ENCODE measurements around the gene CUL5.

Gene CUL5

DNA sequence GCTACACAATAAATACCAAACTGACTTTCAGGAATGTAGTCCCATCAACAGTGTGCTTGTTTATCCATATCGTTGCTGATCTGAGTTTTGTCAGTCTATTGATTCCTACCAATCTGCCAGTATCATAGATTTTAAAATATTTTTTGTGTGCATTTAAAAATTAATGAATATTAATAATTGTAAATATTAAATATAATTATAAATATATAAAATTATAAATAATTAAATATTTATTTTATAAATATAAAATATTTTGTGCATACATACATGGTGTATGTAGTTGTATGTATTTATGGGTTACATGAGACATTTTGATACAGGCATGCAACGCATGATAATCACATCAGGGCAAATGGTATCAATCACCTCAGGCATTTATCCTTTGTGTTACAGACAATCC is 53.6 kb downstream of the CUL5 start:
- TF ChIP-seq, protein P1, sequence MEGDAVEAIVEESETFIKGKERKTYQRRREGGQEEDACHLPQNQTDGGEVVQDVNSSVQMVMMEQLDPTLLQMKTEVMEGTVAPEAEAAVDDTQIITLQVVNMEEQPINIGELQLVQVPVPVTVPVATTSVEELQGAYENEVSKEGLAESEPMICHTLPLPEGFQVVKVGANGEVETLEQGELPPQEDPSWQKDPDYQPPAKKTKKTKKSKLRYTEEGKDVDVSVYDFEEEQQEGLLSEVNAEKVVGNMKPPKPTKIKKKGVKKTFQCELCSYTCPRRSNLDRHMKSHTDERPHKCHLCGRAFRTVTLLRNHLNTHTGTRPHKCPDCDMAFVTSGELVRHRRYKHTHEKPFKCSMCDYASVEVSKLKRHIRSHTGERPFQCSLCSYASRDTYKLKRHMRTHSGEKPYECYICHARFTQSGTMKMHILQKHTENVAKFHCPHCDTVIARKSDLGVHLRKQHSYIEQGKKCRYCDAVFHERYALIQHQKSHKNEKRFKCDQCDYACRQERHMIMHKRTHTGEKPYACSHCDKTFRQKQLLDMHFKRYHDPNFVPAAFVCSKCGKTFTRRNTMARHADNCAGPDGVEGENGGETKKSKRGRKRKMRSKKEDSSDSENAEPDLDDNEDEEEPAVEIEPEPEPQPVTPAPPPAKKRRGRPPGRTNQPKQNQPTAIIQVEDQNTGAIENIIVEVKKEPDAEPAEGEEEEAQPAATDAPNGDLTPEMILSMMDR (IDR thresholded peaks at IDR 0.05; ENCODE audit: low read length) = no peak
- TF ChIP-seq EZH2 (IDR thresholded peaks at IDR 0.05; ENCODE audit: borderline replicate concordance, low read length) = no peak
- Histone ChIP-seq H3K9me3 (ENCODE audit: low read length) (no peaks in the 10 kb centered on the region), H3K4me3 (ENCODE audit: low read depth, low read length, poor library complexity, severe bottlenecking) (no peak overlapping the region), H2AFZ (ENCODE audit: low read length) (no peak overlapping the region), H3K9me2 (ENCODE audit: low read depth, low read length) (no peaks in the 10 kb centered on the region), H3K9ac (ENCODE audit: low read length) (no peak overlapping the region), H3K4me2 (ENCODE audit: low read length) (no peak overlapping the region), H3F3A (ENCODE audit: insufficient read depth, low read length) (no peaks in the 10 kb centered on the region), H3K27ac (ENCODE audit: low read depth, low read length, poor library complexity, severe bottlenecking) (no peak overlapping the region), H3K79me2 (ENCODE audit: insufficient read depth, low read length) (no peaks in the 10 kb centered on the region), H4K20me1 (ENCODE audit: insufficient read depth, low read length) (no peaks in the 10 kb centered on the region), H3K36me3 (ENCODE audit: insufficient read depth, low read length) (peaks cover 58% of the 10 kb centered on the region), H3K4me1 (ENCODE audit: insufficient read depth, low read length, severe bottlenecking) (no peaks in the 10 kb centered on the region), H3K27me3 (ENCODE audit: insufficient read depth, low read length) (no peaks in the 10 kb centered on the region)

DNA sequence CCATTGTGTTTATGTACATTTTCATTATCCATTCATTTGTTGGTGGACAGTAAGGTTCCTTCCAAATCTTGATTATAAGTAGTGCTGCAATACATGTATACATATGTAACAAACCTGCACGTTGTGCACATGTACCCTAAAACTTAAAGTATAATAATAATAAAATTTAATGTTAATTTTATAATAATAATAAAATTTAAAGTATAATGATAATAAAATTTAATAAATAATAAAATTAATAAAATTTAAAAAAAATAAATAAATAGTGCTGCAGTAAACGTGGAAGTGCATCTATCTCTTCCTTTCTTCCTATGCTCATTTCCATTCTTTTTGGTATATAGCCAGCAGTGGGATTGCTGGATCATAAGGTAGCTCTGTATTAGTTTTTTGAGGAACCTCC is 54.7 kb downstream of the CUL5 start:
- no peaks in the 10 kb centered on the region for H4K20me1 ChIP-seq (ENCODE audit: insufficient read depth, low read length)
- H2AFZ ChIP-seq (ENCODE audit: low read length) = no peak overlapping the region
- peaks cover 53% of the 10 kb centered on the region for H3K36me3 ChIP-seq (ENCODE audit: insufficient read depth, low read length)
- no peak overlapping the region for H3K27ac ChIP-seq (ENCODE audit: low read depth, low read length, poor library complexity, severe bottlenecking)
- H3K4me1 ChIP-seq (ENCODE audit: insufficient read depth, low read length, severe bottlenecking) = no peaks in the 10 kb centered on the region
- H3K9ac ChIP-seq (ENCODE audit: low read length) = no peak overlapping the region
- no peak for TF ChIP-seq EZH2 (IDR thresholded peaks at IDR 0.05; ENCODE audit: borderline replicate concordance, low read length)
- TF ChIP-seq, protein P1 (IDR thresholded peaks at IDR 0.05; ENCODE audit: low read length) = no peak
- no peaks in the 10 kb centered on the region for H3F3A ChIP-seq (ENCODE audit: insufficient read depth, low read length)
- no peaks in the 10 kb centered on the region for H3K79me2 ChIP-seq (ENCODE audit: insufficient read depth, low read length)
- H3K27me3 ChIP-seq (ENCODE audit: insufficient read depth, low read length) = no peaks in the 10 kb centered on the region
- no peak overlapping the region for H3K4me2 ChIP-seq (ENCODE audit: low read length)
- no peaks in the 10 kb centered on the region for H3K9me3 ChIP-seq (ENCODE audit: low read length)
- no peak overlapping the region for H3K4me3 ChIP-seq (ENCODE audit: low read depth, low read length, poor library complexity, severe bottlenecking)
- H3K9me2 ChIP-seq (ENCODE audit: low read depth, low read length) = no peaks in the 10 kb centered on the region

DNA sequence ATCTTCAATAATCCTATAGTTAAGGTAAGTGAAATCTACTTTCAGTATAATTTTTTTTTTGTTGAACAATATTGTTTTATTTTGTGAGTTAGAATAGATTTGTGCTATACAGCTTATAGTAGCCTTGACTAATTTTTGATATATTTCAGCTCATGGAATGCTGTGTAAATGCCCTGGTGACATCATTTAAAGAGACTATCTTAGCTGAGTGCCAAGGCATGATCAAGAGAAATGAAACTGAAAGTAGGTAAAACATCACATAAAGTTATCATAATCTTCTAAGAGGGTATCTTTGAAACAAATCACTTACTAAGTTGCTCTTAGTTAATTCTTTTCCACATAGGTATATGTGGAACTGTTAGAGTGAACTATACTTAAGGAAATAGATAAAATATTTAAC is 61.2 kb downstream of the CUL5 start:
- Histone ChIP-seq H3K4me3 (ENCODE audit: low read depth, low read length, poor library complexity, severe bottlenecking) (no peak overlapping the region), H2AFZ (ENCODE audit: low read length) (no peak overlapping the region), H3K27ac (ENCODE audit: low read depth, low read length, poor library complexity, severe bottlenecking) (no peak overlapping the region), H3K79me2 (ENCODE audit: insufficient read depth, low read length) (no peaks in the 10 kb centered on the region), H3K4me1 (ENCODE audit: insufficient read depth, low read length, severe bottlenecking) (no peaks in the 10 kb centered on the region), H3K9me2 (ENCODE audit: low read depth, low read length) (no peaks in the 10 kb centered on the region), H3K4me2 (ENCODE audit: low read length) (no peak overlapping the region), H3K27me3 (ENCODE audit: insufficient read depth, low read length) (no peaks in the 10 kb centered on the region), H4K20me1 (ENCODE audit: insufficient read depth, low read length) (no peaks in the 10 kb centered on the region), H3K36me3 (ENCODE audit: insufficient read depth, low read length) (peaks cover 37% of the 10 kb centered on the region), H3K9me3 (ENCODE audit: low read length) (no peaks in the 10 kb centered on the region), H3F3A (ENCODE audit: insufficient read depth, low read length) (no peaks in the 10 kb centered on the region), H3K9ac (ENCODE audit: low read length) (no peak overlapping the region)
- no peak for TF ChIP-seq EZH2 (IDR thresholded peaks at IDR 0.05; ENCODE audit: borderline replicate concordance, low read length)
- TF ChIP-seq, protein P1 (IDR thresholded peaks at IDR 0.05; ENCODE audit: low read length) = no peak
